KBM-7 (cell line): ENCODE measurements around the gene ABCA13.
A peak's percentile ranks its signal among the peaks of the same experiment; 100 is the strongest.

ENCODE experiments used
- DNase-seq: peaks from one replicate; pipeline ENCODE4 v3.0.0-alpha.2; 2015
- in situ Hi-C: fragments of 300-500 bp; cut with MboI; formaldehyde crosslinking; loops from 2 replicates; pipeline ENCODE4 v1.14.3; 2020; ENCODE audit warnings: low sequenced_read_pairs, low pct_unique_long_range_greater_than_20kb, mixed read lengths

Gene ABCA13

DNA sequence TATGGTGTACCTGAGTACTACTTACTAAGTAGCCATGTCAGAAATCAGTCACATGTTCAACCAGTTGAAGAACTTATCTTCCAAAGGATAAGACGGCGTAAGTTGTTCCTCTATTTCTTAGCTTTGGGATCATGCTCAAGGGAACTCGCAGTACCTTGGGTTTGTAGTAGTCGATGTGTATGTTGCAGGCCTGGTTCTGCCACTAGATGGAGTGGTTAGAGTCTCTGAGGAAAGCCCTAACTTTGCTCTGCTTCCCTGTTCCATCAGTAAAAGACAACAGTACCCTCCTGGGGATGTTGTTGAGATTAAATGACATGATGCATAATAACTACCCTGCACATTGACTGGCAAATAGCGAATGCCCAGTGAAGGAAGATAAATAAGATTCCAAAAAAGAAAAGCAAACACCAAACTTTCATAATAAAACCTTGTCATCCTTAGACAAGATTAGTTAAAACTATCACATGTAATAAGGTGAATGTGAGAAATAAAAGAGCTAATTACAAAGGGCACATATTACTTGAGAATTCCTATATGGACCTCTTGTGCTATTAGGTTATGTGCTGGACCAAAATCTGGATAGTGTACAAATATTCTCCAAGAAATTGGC is 165.9 kb downstream of the ABCA13 start:
- DNase-seq: peak; percentile 39
- in situ Hi-C loops: no loop called here

DNA sequence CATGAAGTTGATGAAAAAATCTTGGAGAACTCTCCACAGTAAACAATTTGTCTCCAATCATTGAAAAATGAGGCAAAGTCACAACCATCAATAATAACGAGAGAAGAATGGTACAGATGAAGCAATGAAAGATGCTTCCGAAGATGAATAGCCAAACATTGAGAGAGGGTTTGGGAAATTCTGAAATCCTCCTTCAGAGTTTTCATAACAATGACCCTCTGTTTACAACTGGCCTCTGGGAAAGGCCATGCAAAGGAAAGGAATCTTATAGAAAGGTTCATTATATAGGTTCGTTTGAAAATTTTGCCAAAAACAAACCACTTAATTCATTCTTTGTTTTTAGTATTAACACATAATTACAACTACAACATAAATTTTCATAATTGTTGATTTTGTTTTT is 166.5 kb downstream of the ABCA13 start:
- DNase-seq: no peak
- in situ Hi-C loops: no loop called here

DNA sequence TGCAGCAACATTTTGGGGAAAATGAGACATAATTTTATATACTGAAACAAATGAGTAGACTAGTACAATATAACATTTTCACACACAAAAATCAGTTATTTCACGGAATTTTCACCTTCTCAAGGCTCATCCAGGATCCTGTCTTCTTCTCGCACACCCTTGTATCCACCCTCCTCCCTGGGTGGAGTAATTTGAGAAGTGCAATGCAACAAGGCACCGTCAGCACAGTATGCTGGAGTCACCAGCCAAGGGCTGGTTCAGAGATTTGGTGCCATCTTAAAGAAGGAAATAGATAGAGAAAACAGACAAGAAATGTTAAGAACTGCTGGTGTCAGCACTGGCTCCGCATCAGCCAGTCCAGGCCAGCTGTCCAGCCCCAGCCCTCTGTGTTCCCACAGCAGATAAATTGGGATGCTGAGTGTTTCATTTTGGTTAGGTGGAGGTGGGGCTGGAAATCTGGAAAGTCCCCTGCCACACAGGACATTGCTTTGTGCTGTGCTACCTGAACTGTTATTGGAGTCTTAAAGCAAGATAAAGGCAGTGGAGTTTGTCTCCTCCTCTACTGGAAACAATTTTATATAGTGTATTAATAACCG is 176.1 kb downstream of the ABCA13 start:
- in situ Hi-C loops: no loop called here
- no peak for DNase-seq

DNA sequence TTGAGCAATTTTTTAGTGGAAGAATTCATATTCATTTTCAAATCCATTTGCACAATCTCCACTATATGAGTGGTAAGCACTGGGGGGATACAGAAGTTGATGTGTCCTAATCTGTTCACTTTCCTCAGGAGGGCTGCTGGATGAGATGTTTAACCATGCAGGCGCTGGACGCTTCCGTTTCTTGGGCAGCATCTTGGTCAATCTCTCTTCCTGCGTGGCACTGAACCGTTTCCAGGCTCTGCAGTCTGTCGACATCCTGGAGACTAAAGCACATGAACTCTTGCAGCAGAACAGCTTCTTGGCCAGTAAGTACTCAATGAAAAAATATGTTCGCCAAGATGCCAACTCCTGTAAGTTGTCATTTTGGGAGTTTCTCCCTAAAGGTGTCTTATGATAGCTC is 179.3 kb downstream of the ABCA13 start:
- DNase-seq: no peak
- in situ Hi-C loops: no loop called here

DNA sequence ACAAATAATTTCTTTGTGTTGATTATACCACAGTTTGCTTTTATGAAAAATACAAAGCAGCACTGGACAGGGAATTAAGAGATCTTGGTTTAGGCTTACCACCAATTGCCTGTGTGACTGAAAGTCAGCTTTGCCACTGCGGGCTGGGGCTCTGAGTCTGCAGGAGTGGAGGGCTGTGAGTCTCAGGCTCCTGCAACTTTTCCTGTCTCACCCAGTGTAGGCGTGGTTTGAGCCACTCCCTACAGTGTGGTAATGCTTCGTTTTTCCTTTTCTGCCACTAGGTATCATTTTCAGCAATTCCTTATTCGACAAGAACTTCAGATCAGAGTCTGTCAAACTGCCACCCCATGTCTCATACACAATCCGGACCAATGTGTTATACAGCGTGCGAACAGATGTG is 180.6 kb downstream of the ABCA13 start:
- DNase-seq: no peak
- in situ Hi-C loops: no loop called here

DNA sequence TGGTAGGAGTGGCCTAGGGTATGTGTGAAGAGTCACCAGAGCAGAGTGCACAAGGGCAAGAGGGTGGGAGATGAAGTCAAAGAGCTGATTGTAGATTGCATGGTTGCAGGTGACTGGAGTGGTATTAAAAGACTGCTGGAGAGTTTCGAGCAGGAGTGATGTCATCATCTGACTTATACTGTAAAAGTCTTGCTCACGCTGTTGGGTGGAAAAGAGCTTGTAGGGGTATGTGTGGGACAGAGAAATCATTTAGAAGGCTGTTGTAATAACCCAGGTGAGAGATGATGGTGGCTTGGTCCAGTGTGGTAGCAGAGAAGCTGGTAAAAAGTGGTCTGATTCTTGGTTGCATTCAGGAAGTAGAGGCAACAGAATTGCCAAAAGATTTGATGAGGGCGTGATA is 184.1 kb downstream of the ABCA13 start:
- in situ Hi-C loops: no loop called here

DNA sequence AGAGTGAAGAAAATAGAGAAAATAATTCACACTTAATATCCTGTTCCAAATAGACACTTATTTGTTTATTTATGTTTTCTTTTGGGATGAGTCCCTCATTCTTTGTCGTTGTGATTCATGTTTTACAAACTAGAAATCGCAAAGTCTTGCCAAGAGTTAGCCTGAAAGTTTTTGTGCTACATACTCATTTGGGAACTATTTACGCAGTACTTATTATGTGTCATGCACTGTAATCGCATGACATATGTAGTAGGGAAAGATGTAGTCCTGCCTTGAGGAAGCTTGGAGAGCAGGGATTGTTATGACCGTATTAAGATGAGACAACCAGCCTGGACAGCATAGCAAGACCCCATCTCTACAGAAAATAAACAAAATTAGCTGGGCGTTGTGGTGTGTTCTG is 189.3 kb downstream of the ABCA13 start:
- DNase-seq: no peak
- in situ Hi-C loops: no loop called here

More for the DNA sequence above, 184.1 kb downstream of the ABCA13 start:
- no peak for DNase-seq

DNA sequence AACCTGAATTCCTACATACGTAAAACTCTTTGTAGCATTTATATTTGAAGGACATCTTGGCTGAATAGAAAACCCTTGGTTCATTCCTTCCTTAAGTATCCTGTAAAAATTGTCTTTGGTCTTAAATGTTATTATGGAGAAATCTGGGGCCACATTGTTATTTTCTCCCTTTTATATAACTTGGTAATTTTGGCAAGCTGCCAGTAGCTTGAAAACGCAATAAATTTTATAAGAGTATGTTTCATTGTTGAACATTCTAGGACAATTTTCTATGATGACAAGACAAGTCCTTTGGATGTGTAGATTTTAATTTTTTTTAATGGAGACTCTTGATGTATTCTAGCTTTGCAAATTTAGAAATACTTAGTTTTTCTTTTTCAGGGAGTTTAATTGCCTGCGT is 191.9 kb downstream of the ABCA13 start:
- in situ Hi-C loops: no loop called here
- no peak for DNase-seq

DNA sequence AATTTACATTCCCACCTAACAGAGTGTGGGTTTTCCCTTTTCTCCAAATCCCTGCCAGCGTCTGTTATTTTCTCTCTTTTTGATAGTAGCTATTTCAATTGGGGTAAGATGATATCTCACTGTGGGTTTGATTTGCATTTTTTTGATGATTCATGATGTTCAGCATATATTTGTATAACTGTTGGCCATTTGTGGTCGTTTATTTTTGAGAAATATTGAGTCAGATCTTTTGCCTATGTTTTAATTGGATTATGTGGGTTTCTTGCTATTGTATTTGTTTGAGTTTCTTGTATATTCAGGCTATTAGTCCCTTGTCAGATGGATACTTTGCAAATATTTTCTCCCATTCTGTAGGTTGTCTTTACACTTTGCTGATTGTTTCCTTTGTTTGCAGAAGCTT is 193.8 kb downstream of the ABCA13 start:
- in situ Hi-C loops: no loop called here
- no peak for DNase-seq

DNA sequence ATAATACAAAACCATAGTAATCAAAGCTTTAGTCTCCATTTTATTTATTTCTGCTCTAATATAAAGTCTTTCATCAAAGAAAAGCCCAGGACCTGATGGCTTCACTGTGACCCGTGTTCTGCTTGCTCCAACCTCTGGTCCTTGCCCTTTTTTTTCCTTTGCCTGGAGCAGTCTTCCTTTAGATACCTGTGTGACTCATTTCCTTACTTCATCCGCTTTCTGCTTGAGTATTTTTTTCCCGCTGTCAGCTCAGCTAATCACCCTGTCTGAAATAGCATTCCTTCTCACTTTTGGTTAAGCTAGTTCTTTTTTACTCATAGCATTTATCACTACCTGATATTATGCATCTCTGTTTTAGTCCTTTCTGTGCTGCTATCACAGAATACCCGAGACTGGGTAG is 194.8 kb downstream of the ABCA13 start:
- in situ Hi-C loops: no loop called here
- no peak for DNase-seq

DNA sequence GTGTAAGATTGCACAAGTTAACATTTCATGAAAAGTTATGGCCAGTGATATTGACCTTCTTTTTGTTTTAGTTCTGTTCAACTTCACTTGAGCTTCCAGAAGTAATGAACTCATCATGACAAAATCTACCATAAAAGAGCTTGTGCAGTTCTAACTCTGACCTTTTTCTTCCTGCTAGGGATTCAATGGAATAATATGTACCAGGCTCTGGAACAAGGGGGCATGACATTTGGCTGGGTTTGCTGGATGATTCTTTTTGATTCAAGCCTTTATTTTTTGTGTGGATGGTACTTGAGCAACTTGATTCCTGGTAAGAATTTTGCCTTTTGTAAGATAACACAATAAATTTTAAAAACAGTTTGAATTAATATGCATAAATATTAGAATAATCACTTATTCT is 205.0 kb downstream of the ABCA13 start:
- DNase-seq: no peak
- in situ Hi-C loops: no loop called here

DNA sequence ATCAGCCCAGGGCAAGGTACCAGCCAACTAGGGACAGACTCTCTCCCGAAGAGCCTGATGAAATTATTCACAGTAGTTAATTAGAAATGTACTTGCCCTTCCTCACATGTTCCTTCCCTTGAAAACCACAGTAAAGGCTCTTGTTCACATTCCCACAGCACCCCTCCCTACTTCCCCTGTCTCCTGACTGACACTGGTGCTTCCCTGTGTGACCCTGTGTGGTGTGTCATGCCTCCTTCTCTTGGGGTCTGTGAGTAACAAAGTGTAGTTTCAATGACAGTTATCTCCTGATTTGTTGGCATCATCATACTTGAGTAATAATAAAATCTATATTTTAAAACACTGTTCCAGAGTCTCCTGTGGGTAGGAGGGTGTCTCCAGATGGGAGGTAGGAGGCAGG is 209.7 kb downstream of the ABCA13 start:
- in situ Hi-C loops: no loop called here
- DNase-seq: no peak

DNA sequence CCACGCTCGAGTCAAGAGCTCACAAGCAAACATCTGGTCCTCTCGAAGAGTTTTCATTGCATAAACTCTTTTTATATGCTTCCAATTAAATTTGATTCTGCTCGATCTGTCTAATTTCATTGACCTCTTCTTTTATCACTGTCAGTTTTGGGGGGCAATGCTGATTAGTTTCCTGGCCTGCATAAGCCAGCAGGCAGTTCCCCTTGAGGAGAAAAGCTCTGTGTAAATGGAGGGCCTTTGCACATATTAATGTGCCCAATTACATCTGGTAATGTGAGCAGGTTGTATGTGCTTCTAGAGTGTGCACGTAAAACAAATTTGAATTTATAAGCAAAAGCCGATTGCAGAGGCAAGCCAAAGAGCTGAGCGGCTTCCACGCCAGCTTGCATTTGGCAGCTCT is 210.3 kb downstream of the ABCA13 start:
- in situ Hi-C loops: no loop called here
- DNase-seq: no peak

DNA sequence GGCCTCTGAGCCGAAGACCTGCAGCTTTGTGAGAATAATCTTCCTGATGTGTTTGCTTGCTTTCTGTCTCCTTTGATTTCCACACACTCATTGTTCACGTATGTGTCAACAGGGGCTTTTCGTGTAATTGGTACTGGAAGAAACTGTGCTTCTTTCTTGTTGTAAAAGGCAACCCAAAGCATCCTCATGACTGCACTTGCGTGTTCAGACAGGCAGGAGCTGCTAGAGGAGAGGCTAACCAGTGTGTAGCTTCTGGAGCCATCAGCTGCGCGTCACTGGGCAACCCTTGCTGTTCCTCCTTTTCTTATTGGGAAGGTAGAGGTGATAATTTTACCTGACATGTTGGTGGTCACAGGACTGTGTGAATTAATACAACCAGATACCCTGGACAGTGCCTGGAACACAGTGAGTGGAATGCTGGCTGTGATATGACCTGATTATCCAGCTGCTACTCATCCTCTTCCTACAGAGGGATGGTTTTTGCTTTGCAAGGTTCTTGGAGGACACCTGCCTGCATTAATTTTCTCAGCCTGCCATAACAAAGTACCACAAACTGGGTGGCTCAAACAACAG is 213.0 kb downstream of the ABCA13 start:
- in situ Hi-C loops: no loop called here
- no peak for DNase-seq

DNA sequence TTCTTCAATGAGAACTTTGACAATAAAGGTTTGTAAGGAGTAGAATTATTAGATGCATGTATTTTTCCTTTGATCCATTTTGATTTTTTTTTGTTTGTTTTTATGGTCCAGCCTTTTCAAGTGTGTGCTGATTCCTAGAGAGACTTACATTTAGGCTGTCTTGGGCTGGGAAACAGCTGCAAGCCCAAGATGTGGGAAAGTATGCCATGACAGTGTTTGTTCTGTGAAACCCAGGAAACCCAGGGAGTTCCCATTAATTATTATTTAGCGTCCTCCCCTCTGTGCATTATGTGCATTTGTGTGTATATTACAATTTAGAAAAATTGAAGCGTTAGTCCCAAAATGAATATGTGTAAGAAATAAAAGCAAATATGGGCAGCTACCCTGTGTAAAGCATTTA is 216.7 kb downstream of the ABCA13 start:
- in situ Hi-C loops: no loop called here
- DNase-seq: no peak

DNA sequence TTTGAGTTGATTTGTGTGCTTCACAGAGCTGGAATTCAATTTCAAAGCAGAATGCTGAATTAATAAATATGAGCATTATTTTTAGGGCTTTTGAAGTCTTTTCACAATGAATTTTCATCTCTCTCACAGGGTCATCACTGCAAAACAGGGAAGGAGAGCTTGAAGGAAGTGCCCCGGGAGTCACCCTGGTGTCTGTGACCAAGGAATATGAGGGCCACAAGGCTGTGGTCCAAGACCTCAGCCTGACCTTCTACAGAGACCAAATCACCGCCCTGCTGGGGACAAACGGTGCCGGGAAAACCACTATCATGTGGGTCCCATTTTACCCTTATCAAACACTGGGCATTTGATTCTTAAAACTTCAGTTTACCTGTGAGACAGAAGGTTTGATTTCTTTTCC is 217.7 kb downstream of the ABCA13 start:
- in situ Hi-C loops: no loop called here
- no peak for DNase-seq

DNA sequence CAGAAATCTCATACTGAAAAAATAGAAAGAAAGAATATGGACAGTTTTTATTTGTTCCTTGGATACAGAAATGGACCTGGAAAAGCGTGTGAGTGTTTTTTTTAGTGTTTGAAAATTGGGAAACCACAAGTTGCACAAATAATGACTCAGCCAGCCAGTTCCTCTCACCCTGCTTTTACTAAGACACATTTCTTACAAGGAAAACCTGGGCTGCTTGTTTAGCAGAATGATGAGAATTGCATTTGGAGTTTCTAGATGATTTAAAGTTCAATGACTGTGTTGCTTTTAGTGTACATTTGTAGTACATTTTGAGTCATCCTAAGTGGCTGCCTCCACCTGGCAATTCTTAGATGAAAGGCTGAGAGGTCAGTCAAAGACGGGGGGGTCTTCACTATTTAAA is 218.7 kb downstream of the ABCA13 start:
- DNase-seq: peak; percentile 74
- in situ Hi-C loops: no loop called here

DNA sequence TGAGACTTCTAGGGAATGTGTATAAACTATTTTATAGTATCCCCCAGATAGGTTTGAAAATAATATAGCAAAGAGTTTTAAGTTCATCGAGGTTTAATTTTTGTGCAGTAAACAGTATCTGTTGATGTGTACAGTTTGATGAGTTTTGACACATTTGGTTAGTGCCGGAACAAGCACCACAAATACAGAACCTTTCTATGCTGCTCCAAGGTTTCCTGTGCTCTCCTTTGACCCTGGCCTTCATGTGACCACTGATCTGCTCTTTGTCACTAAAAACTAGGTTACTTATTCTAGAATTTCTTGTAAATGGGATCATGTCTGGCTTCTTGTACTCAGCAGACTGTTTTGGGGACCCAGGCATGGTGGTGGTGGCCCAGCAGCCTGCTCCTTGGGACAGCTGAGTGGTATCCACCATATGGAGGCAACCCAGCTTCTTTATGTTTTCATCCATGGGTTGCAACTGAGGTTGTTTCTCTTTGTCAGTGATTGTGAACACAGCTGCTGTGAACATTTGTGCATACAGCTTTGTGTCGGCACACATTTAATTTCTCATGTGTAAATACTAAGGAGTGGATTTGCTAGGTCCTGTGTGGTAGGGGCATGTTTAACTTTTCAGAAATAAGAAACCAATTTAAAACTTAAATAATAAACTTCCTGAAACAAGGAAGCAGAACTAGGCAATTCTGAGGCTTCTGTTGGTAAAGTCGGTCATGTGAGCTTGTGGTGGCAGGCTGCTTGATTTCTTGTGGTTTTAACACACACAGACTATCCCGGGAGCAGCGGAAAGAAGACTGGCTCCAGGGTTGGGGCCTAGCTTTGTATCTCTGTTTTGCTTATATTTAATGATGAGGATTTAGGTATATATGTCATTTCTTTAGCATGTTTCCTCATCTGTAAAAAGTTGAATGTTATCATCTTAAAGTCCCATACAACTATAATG is 219.4 kb downstream of the ABCA13 start:
- peak; percentile 78 for DNase-seq
- in situ Hi-C loops: no loop called here

DNA sequence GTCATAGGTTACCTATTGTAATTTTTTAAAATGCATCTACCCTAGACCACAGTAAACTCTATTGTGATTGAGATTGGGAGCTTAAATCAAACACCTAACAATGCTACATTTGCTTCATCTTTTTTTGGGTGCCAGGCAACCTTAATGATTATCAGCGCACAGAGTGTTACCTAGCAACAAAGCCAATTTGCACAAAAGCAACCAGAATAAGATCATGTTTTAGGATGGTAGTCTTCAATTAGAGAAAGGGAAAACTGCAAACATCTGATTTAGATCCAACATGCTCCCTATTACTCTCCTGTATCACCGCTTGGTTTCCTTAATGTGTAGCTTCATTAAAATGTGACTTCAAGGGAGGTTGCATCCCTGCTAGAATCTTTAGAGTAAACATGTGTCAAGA is 226.9 kb downstream of the ABCA13 start:
- in situ Hi-C loops: no loop called here
- DNase-seq: no peak

DNA sequence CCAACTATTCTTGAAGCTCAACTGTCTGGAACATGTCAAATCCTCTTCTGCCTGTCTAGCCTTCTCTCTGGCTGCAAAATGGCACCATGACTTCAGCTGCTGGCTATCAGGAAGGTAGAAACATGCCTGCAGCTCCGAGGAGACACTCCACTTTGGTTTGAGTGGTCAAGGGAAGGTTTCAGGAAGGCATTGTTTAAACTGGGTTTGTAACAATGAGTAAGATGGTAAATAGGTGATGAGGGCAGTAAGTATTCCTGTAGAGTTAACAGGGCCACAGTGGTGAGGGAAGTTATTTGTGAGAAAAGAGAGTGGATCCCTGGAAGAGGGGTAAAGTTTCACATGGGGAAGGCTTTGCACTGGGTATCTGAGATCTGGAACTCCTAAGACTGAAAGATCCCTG is 231.5 kb downstream of the ABCA13 start:
- in situ Hi-C loops: no loop called here
- DNase-seq: no peak
